GM12878 (cell line): ENCODE measurements around the gene SPX. TPM values are rescaled to one million over a fixed set of nuclear protein-coding genes. Genes with fewer than 3 reads are reported as not detected.

Experiments used
- ATAC-seq: fragments of 200-7000 bp; cut with Tn5 transposase; 3 replicates; pipeline ENCODE4 v1.9.1; 2020; ENCODE audit warnings: mild to moderate bottlenecking, moderate library complexity
- BruUV-seq: library from RNA; stranded (reverse); fragments of 400-500 nt; replicated peaks from 2 replicates; lab custom pipeline; 2021; lab: Mats Ljungman, UMichigan
- CTCF ChIA-PET: fragments of 300-600 bp; sonication (Branson Sonifier 250); formaldehyde crosslinking; extraction: SDS; loops from one replicate; lab custom pipeline; 2021; ENCODE audit warnings: inconsistent platforms; lab: Yijun Ruan, JAX
- POLR2A ChIA-PET: fragments of 350-600 bp; formaldehyde crosslinking; extraction: SDS; loops from one replicate; lab custom pipeline; 2021; ENCODE audit warnings: inconsistent platforms; lab: Charles Lee
- RAD21 ChIA-PET: fragments of 300-600 bp; sonication (Branson Sonifier 250); formaldehyde crosslinking; loops from one replicate; lab custom pipeline; 2023; ENCODE audit warnings: antibody characterized with exemption; ENCODE audit not compliant: unreplicated experiment; lab: Charles Lee
- SMC1A ChIA-PET: fragments of 300-600 bp; sonication (Branson Sonifier 250); formaldehyde crosslinking; loops from one replicate; lab custom pipeline; 2023; ENCODE audit not compliant: unreplicated experiment, uncharacterized antibody; lab: Charles Lee
- DNase-seq: peaks from one replicate; pipeline ENCODE4 v3.0.0-alpha.2; 2011; ENCODE audit warnings: low read depth, low spot score
- FAIRE-seq: peaks from 3 replicates; lab custom pipeline; 2011; peaks lifted over from hg19 to GRCh38; lab: Jason Lieb, UNC
- H2AFZ ChIP-seq: 2 replicates; pipeline ENCODE4 v1.6.0; 2011; ENCODE audit warnings: low read depth, low read length, control low read depth; ENCODE audit not compliant: control insufficient read depth
- H3K27ac ChIP-seq: 2 replicates; pipeline ENCODE4 v1.5.1; 2011; ENCODE audit warnings: control low read depth; ENCODE audit not compliant: control insufficient read depth, insufficient read depth
- H3K27me3 ChIP-seq, 2 experiments: replicated peaks in 1 of 2; 2 replicates each; pipeline versions ENCODE4 v1.6.0 to v1.6.1; 2011; ENCODE audit warnings: low read length in 1 of 2; ENCODE audit not compliant: control insufficient read depth in 2 of 2, insufficient read depth in 2 of 2
- H3K36me3 ChIP-seq, 2 experiments: 2 replicates each; pipeline ENCODE4 v1.5.1; 2011; ENCODE audit warnings: low read length in 1 of 2; ENCODE audit not compliant: control insufficient read depth in 2 of 2, insufficient read depth in 2 of 2
- H3K4me1 ChIP-seq: 2 replicates; pipeline ENCODE4 v1.6.1; 2011; ENCODE audit warnings: mild to moderate bottlenecking, low read length, moderate library complexity, mixed read lengths; ENCODE audit not compliant: control insufficient read depth, insufficient read depth
- H3K4me2 ChIP-seq: 2 replicates; pipeline ENCODE4 v1.6.0; 2011; ENCODE audit warnings: control low read depth; ENCODE audit not compliant: control insufficient read depth, insufficient read depth
- H3K4me3 ChIP-seq: fragments of 200-600 bp; sonication (generic); 2 replicates; pipeline ENCODE4 v1.5.1; 2016
- H3K79me2 ChIP-seq: 2 replicates; pipeline ENCODE4 v1.6.0; 2011; ENCODE audit warnings: low read length; ENCODE audit not compliant: control insufficient read depth, insufficient read depth
- H3K9ac ChIP-seq: 2 replicates; pipeline ENCODE4 v1.8.0; 2011; ENCODE audit warnings: low read length, control low read depth, mixed read lengths; ENCODE audit not compliant: control insufficient read depth, insufficient read depth
- H3K9me3 ChIP-seq: replicated peaks from 3 replicates; pipeline ENCODE4 v1.5.1; 2011; ENCODE audit warnings: mild to moderate bottlenecking, low read length; ENCODE audit not compliant: control insufficient read depth, insufficient read depth
- H4K20me1 ChIP-seq: 2 replicates; pipeline ENCODE4 v1.6.0; 2011; ENCODE audit not compliant: control insufficient read depth, insufficient read depth
- ATF3 ChIP-seq: IDR thresholded peaks from 2 replicates; pipeline ENCODE4 v1.6.1; 2011; ENCODE audit warnings: low read depth, mild to moderate bottlenecking, low read length, moderate library complexity, borderline replicate concordance; ENCODE audit errors: extremely low read depth
- ATF7 ChIP-seq: fragments of 450-650 bp; IDR thresholded peaks from 2 replicates; pipeline ENCODE4 v1.6.1; 2016; ENCODE audit warnings: low read depth, mild to moderate bottlenecking
- E4F1 ChIP-seq: fragments of 450-650 bp; IDR thresholded peaks from 2 replicates; pipeline ENCODE4 v1.6.1; 2018; ENCODE audit warnings: borderline replicate concordance, mild to moderate bottlenecking; ENCODE audit not compliant: partially characterized antibody
- EP300 ChIP-seq, 2 experiments: fragments of 150-350 bp in 1 of 2; IDR thresholded peaks; 2 replicates each; pipeline ENCODE4 v1.6.1; 2011 to 2012; ENCODE audit warnings: low read depth in 2 of 2, low read length in 2 of 2, borderline replicate concordance in 1 of 2, improper control_type of control experiment in 1 of 2, inconsistent platforms in 1 of 2; ENCODE audit not compliant: control insufficient read depth in 1 of 2
- FOXK2 ChIP-seq: fragments of 450-650 bp; IDR thresholded peaks from 2 replicates; pipeline ENCODE4 v1.6.1; 2017; ENCODE audit warnings: mild to moderate bottlenecking, moderate library complexity
- GABPA ChIP-seq: IDR thresholded peaks from 2 replicates; pipeline ENCODE4 v1.6.1; 2014; ENCODE audit warnings: antibody characterized with exemption, low read depth, mild to moderate bottlenecking, inconsistent platforms
- HDAC6 ChIP-seq: fragments of 200-600 bp; sonication (generic); IDR thresholded peaks from one replicate; pipeline ENCODE4 v1.8.0; 2017; ENCODE audit warnings: antibody characterized with exemption; ENCODE audit not compliant: unreplicated experiment
- IRF5 ChIP-seq: fragments of 450-650 bp; IDR thresholded peaks from 2 replicates; pipeline ENCODE4 v1.6.1; 2017; ENCODE audit warnings: borderline replicate concordance
- PAX5 ChIP-seq: IDR thresholded peaks from 2 replicates; pipeline ENCODE4 v1.6.1; 2011; ENCODE audit warnings: low read depth, low read length, borderline replicate concordance
- RAD21 ChIP-seq: IDR thresholded peaks from 2 replicates; pipeline ENCODE4 v1.6.1; 2011; ENCODE audit warnings: mild to moderate bottlenecking, low read depth, low read length, moderate library complexity; ENCODE audit not compliant: insufficient read depth
- SP1 ChIP-seq: IDR thresholded peaks from one replicate; pipeline ENCODE4 v1.6.1; 2011; ENCODE audit warnings: low read depth, low read length
- USF2 ChIP-seq: IDR thresholded peaks from 2 replicates; pipeline ENCODE4 v1.6.1; 2011; ENCODE audit warnings: low read depth, low read length, improper control_type of control experiment, borderline replicate concordance
- WGBS: methylation state at CpG from one replicate; pipeline ENCODE4 v1.1.6; 2016; ENCODE audit warnings: low lambda C conversion rate; ENCODE audit not compliant: insufficient replicate concordance, insufficient coverage; ENCODE audit errors: missing lambda C conversion rate; 5-methylcytosine and 5-hydroxymethylcytosine counted together
- in situ Hi-C: fragments of 300-500 bp; cut with MboI; formaldehyde crosslinking; loops from 9 replicates; pipeline ENCODE4 v1.14.3; 2018; ENCODE audit warnings: mixed read lengths
- intact Hi-C: fragments of 100-400 bp; cut with micrococcal nuclease; formaldehyde crosslinking; loops from one replicate; pipeline ENCODE4 v1.14.2; 2022; ENCODE audit not compliant: unreplicated experiment
- polyA plus RNA-seq, 11 experiments: library from polyadenylated mRNA; depleted of rRNA in 4 of 11; unstranded in 6 of 11; stranded (reverse) in 5 of 11; fragments of >200 nt; fragmentation: Nextera tagmentation in 4 of 11; fragmentation: Illumina TruSeq in 1 of 11; extraction: Ambion mirVana in 4 of 11; extraction: Trizol in 1 of 11; gene quantifications; 1 replicate in 1 of 11; 2 replicates in 10 of 11; pipeline versions ENCODE4 v1.2.1 to v1.2.3, GENCODE V29; 2011 to 2016; ENCODE audit warnings: inconsistent platforms in 2 of 11, missing spikeins in 2 of 11, low read depth in 1 of 11
- total RNA-seq, 4 experiments: library from RNA; depleted of rRNA in 3 of 4; stranded (reverse); fragments of >200 nt in 3 of 4; fragmentation: Illumina TruSeq in 1 of 4; extraction: Trizol in 1 of 4; gene quantifications; 2 replicates each; pipeline versions ENCODE4 v1.2.1 to v1.2.3, GENCODE V29; 2013 to 2021

SPX gene
- total and polyA plus RNA-seq, 10 of the 15 experiments (the other 5 are each of a cell fraction or from before 2014, with no cell fraction given): 0.05 TPM; not detected in 8

- SMC1A ChIA-PET: interaction anchor here (1.0 to 1.3 kb wide), 2 partner anchors 11 to 222 kb away, joined by 3 read pairs; no protein-coding TSS in a partner anchor
- H3K36me3 ChIP-seq: no peaks in the 10 kb centered on the region
These were observed 35.1 kb downstream of the SPX start for GRCh38 chr12:21561158-21561557.

GRCh38 chr12:21562859-21563258 is 36.8 kb downstream of the SPX start:
- H3K9me3 ChIP-seq: no peaks in the 10 kb centered on the region
- H3K27ac ChIP-seq: no peak overlapping the region
- in situ Hi-C loops (no loop called here), intact Hi-C loops (no loop called here)
- no peaks in the 10 kb centered on the region for H4K20me1 ChIP-seq
- POLR2A ChIA-PET: no interaction called here
- RAD21 ChIA-PET: no interaction called here
- WGBS: 0% methylated on average over 2 of the region's 2 CpGs
- H3K79me2 ChIP-seq: no peaks in the 10 kb centered on the region
- no peak for FAIRE-seq
- DNase-seq: no peak
- SMC1A ChIA-PET: no interaction called here
- no peak overlapping the region for H3K9ac ChIP-seq
- no peak for ATAC-seq
- no peak overlapping the region for H2AFZ ChIP-seq
- no peaks in the 10 kb centered on the region for H3K4me1 ChIP-seq
- no peaks in the 10 kb centered on the region for H3K36me3 ChIP-seq
- H3K27me3 ChIP-seq: no peaks in the 10 kb centered on the region
- H3K4me2 ChIP-seq: no peak overlapping the region
- H3K4me3 ChIP-seq: no peak overlapping the region
- no TSS peak for BruUV-seq
- CTCF ChIA-PET: no interaction called here
- TF ChIP-seq E4F1: no peak
- TF ChIP-seq FOXK2: no peak
- no peak for TF ChIP-seq IRF5
- no peak for TF ChIP-seq USF2
- TF ChIP-seq EP300 (IDR thresholded peaks at IDR 0.05; ENCODE audit: borderline replicate concordance in 1 of 2, control insufficient read depth in 1 of 2, low read depth in 2 of 2, low read length in 2 of 2): no peak
- TF ChIP-seq RAD21: no peak
- no peak for TF ChIP-seq ATF3

More at GRCh38 chr12:21561158-21561557, 35.1 kb downstream of the SPX start:
- ChIA-PET RAD21 (no interaction called here), CTCF (no interaction called here), POLR2A (no interaction called here)
- in situ Hi-C loops: no loop called here
- Histone ChIP-seq H3K79me2 (no peaks in the 10 kb centered on the region), H3K27me3 (no peaks in the 10 kb centered on the region), H2AFZ (no peak overlapping the region), H3K4me2 (no peak overlapping the region), H3K4me1 (no peaks in the 10 kb centered on the region), H3K4me3 (no peak overlapping the region), H4K20me1 (no peaks in the 10 kb centered on the region), H3K27ac (no peak overlapping the region), H3K9ac (no peak overlapping the region), H3K9me3 (no peaks in the 10 kb centered on the region)
- 0% methylated on average over 2 of the region's 2 CpGs for whole genome bisulfite sequencing
- no TSS peak for BruUV-seq
- ATAC-seq (no peak), DNase-seq (no peak), FAIRE-seq (no peak)
- TF ChIP-seq ATF7: no peak
- no peak for TF ChIP-seq GABPA
- no peak for TF ChIP-seq HDAC6
- TF ChIP-seq PAX5: no peak
- no peak for TF ChIP-seq SP1
- intact Hi-C loops: no loop called here
